Heart left ventricle (tissue), 13 donors: ENCODE measurements around the gene SRR.

Experiments used
- CTCF ChIP-seq, 12 donors: fragments of 200-600 bp; sonication (generic) in 4 of 12; IDR thresholded peaks; one replicate each; pipeline versions ENCODE4 v1.5.0 to v1.8.0; 2018 to 2022; ENCODE audit warnings: antibody characterized with exemption in 12 of 12, mild to moderate bottlenecking in 5 of 12
- POLR2A ChIP-seq, 2 donors: fragments of 450-650 bp; IDR thresholded peaks; one replicate each; pipeline ENCODE4 v1.6.1; 2017; ENCODE audit warnings: antibody characterized with exemption in 2 of 2, mild to moderate bottlenecking in 2 of 2, moderate library complexity in 2 of 2
- donor health status: ischemic (EF 13 %, LVEDD 7.1; RV severe dilation, severe dysfunction).
- donor health status: DM: no; HTN: yes; CAD: no.
- donor health status: DM: no; HTN: no; CAD: no.
- donor health status: ischemic (EF 25% LVEDD 6.9; RV normal size, moderate dysfunction).
- donor health status: ischemic (EF 25% LVEDD 5.7; RV mildly dilated, moderate dysfunction).
- donor health status: ischemic (EF 35%, LVEDD 5.7; RV mildly dilated, moderate dysfunction).
- donor health status: nonischemic (EF 11% LVEDD 7.7; RV severe dilation, severe dysfunction).
- donor health status: DM: yes; HTN: yes; CAD: no.
- donor health status: PGD.
- donor health status: ischemic (EF 29% LVEDD 5.4; RV normal size, mild dysfunction).
- donor health status: nonischemic (EF 23%, LVEDD 6.1; RV moderate dilation, normal function).

DNA sequence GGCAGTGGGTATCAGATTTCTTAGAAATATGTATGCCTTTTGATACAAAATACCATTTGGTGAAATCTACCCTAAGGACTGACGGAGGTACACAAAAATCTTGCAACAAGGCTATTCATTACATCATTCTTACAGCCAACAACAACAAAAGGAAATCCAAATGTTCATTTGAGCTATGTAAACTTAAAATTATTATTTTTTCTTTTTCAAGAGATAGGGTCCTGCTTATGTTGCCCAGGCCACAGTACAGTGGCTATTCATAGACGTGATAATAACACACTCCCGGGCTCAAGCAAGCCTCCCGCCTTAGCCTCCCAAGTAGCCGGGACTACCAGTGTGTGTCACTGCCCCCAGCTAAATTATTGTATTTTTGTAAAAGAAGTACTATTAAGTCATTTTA is 9.0 kb downstream of the SRR start:
- TF ChIP-seq CTCF (IDR thresholded peaks at IDR 0.05) (no peak), POLR2A (IDR thresholded peaks at IDR 0.05) (no peak)
